ENCODE results near the gene ASIC2. TPM values are rescaled to one million over a fixed set of nuclear protein-coding genes. Genes with fewer than 3 reads are reported as not detected.
A peak's percentile ranks its signal among the peaks of the same experiment; 100 is the strongest.

ASIC2 gene
- total RNA-seq, 1 experiment from 2014 or later: 0.11 TPM

DNA sequence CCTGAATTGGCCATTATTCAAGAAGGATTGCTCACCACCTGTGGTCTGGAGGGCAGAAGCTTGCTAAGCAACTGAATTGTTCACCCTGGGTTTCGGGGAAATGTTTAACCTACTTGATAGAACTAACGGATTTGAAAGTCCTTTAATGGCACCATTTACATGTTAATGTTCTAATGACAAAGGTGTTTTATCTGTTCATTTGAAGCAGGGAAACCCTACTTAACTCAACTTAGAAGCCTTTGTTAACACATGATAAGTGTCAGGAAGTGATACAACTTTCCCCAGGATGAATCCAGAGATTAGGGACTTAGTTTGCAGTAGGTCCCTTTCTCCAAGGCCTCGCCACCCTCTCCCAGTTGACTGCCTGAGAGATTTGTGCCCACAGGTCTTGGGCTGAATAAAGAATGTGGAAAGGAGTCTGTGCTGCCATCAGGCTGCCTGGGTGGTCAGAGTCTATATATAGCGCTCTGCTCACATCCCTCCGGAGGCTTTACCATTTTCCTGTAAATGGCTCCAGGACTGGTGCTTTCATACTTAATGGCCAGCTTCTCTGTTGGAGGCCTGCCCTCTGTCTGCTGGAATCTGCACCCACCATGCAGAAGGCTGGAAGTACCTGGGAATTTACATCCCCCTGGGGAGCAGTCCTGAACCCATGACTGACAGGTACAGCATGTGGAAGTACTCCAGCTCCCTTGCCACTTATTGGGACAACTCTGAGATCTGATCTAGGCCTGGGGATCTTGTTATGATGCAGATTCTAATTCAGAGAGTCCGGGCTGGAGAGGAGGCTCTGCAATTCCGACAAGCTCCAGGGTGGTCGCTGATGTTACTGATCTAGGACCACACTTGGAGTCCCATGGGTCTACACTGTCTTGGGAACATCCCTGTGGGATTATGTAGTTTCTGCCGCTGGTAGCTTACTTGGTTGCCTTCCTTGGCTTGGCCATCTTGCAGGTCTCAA, 99.9 kb downstream of the ASIC2 start:
- Histone ChIP-seq H3K9me2 (replicated peaks; ENCODE audit: low read length) (no peaks in the 10 kb centered on the region), H3K4me1 (ENCODE audit: insufficient read depth, low read length) (no peaks in the 10 kb centered on the region), H3F3A (ENCODE audit: low read length, unreplicated experiment) (no peaks in the 10 kb centered on the region), H3K4me2 (ENCODE audit: low read length) (no peak overlapping the region), H3K36me3 (ENCODE audit: low read depth, low read length) (no peaks in the 10 kb centered on the region), H3K9me3 (ENCODE audit: low read length) (no peaks in the 10 kb centered on the region), H3K79me2 (ENCODE audit: low read length) (no peaks in the 10 kb centered on the region), H3K9ac (ENCODE audit: low read length) (no peak overlapping the region), H3K27me3 (ENCODE audit: low read length) (peaks cover 30% of the 10 kb centered on the region), H3K27ac (ENCODE audit: low read length) (no peak overlapping the region), H4K20me1 (ENCODE audit: low read length) (no peaks in the 10 kb centered on the region), H3K4me3 (ENCODE audit: low read length) (no peak overlapping the region), H2AFZ (ENCODE audit: low read length) (no peak overlapping the region)
- ATAC-seq (no peak), DNase-seq (peak; percentile 14)
- ChIA-PET POLR2A (ENCODE audit: unreplicated experiment) (no interaction called here), CTCF (no interaction called here)
- no TSS peak for BruUV-seq (replicated peaks)
- intact Hi-C loops (cut with micrococcal nuclease): no loop called here
- TF ChIP-seq CTCF (conservative IDR thresholded peaks at IDR 0.05; ENCODE audit: low read depth, low read length) (no peak), EZH2phosphoT487 (IDR thresholded peaks at IDR 0.05; ENCODE audit: borderline replicate concordance, low read length) (no peak), EZH2 (IDR thresholded peaks at IDR 0.05; ENCODE audit: low read length, unreplicated experiment) (no peak)

DNA sequence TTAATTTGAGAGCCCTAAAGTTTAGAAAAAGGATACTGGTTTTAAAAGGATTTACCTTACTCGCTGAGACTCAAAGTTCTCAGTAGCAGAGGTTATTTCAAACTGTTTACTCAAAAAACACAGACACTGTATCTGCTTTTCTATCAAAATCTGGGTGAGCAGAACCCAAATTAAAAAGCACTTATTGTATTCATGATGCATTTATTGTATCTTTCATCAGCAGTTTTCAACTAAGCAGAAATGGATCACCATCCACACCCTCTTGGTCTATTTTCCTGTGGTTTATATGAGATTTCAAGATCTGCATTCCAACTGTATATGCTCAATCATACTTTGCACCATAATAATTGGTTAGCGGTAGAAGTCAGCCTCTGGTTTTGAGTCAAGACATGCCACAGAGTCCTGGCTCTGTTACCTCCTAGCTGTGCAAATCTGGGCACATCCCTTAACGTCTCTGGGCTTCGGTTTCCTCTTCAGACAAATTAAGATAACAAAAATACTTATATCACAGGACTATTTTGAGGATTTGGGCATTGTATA, 109.5 kb downstream of the ASIC2 start:
- no peaks in the 10 kb centered on the region for H3K9me2 ChIP-seq (replicated peaks; ENCODE audit: low read length)
- BruUV-seq (replicated peaks): no TSS peak
- H3K36me3 ChIP-seq (ENCODE audit: low read depth, low read length): no peaks in the 10 kb centered on the region
- H3K4me2 ChIP-seq (ENCODE audit: low read length): no peak overlapping the region
- TF ChIP-seq EZH2phosphoT487 (IDR thresholded peaks at IDR 0.05; ENCODE audit: borderline replicate concordance, low read length) (no peak), CTCF (conservative IDR thresholded peaks at IDR 0.05; ENCODE audit: low read depth, low read length) (no peak), EZH2 (IDR thresholded peaks at IDR 0.05; ENCODE audit: low read length, unreplicated experiment) (no peak)
- no peak for DNase-seq
- H3K79me2 ChIP-seq (ENCODE audit: low read length): no peaks in the 10 kb centered on the region
- ChIA-PET CTCF (no interaction called here), POLR2A (ENCODE audit: unreplicated experiment) (no interaction called here)
- no peak overlapping the region for H3K4me3 ChIP-seq (ENCODE audit: low read length)
- H3K9me3 ChIP-seq (ENCODE audit: low read length): no peaks in the 10 kb centered on the region
- no peaks in the 10 kb centered on the region for H3F3A ChIP-seq (ENCODE audit: low read length, unreplicated experiment)
- no peaks in the 10 kb centered on the region for H4K20me1 ChIP-seq (ENCODE audit: low read length)
- no peak overlapping the region for H3K9ac ChIP-seq (ENCODE audit: low read length)
- no peak overlapping the region for H2AFZ ChIP-seq (ENCODE audit: low read length)
- no peak overlapping the region for H3K27ac ChIP-seq (ENCODE audit: low read length)
- H3K27me3 ChIP-seq (ENCODE audit: low read length): peaks cover 58% of the 10 kb centered on the region
- no peak for ATAC-seq
- intact Hi-C loops (cut with micrococcal nuclease): no loop called here
- H3K4me1 ChIP-seq (ENCODE audit: insufficient read depth, low read length): no peaks in the 10 kb centered on the region

- no peak overlapping the region for H3K9ac ChIP-seq (ENCODE audit: low read length)
- no peak overlapping the region for H3K4me2 ChIP-seq (ENCODE audit: low read length)
- no peaks in the 10 kb centered on the region for H3F3A ChIP-seq (ENCODE audit: low read length, unreplicated experiment)
- H3K9me3 ChIP-seq (ENCODE audit: low read length): no peaks in the 10 kb centered on the region
- H3K27ac ChIP-seq (ENCODE audit: low read length): no peak overlapping the region
- H3K9me2 ChIP-seq (replicated peaks; ENCODE audit: low read length): no peaks in the 10 kb centered on the region
- BruUV-seq (replicated peaks): no TSS peak
- POLR2A ChIA-PET (ENCODE audit: unreplicated experiment): no interaction called here
- no peaks in the 10 kb centered on the region for H3K4me1 ChIP-seq (ENCODE audit: insufficient read depth, low read length)
- no peaks in the 10 kb centered on the region for H3K36me3 ChIP-seq (ENCODE audit: low read depth, low read length)
- CTCF ChIA-PET: no interaction called here
- H4K20me1 ChIP-seq (ENCODE audit: low read length): no peaks in the 10 kb centered on the region
- H3K27me3 ChIP-seq (ENCODE audit: low read length): peaks cover 31% of the 10 kb centered on the region
- TF ChIP-seq EZH2 (IDR thresholded peaks at IDR 0.05; ENCODE audit: low read length, unreplicated experiment) (no peak), CTCF (conservative IDR thresholded peaks at IDR 0.05; ENCODE audit: low read depth, low read length) (no peak), EZH2phosphoT487 (IDR thresholded peaks at IDR 0.05; ENCODE audit: borderline replicate concordance, low read length) (no peak)
- intact Hi-C loops (cut with micrococcal nuclease): no loop called here
- no peak overlapping the region for H2AFZ ChIP-seq (ENCODE audit: low read length)
- H3K4me3 ChIP-seq (ENCODE audit: low read length): no peak overlapping the region
- H3K79me2 ChIP-seq (ENCODE audit: low read length): no peaks in the 10 kb centered on the region
- no peak for DNase-seq
- ATAC-seq: no peak
These were observed 113.9 kb downstream of the ASIC2 start for GRCh38 chr17:33179151-33179550.
